Esophagus muscularis mucosa (tissue), 3 donors: ENCODE results near the gene UNC119B.

ENCODE experiments used
- POLR2A ChIP-seq: fragments of 450-650 bp; IDR thresholded peaks from one replicate; pipeline ENCODE4 v1.6.1; 2017; ENCODE audit warnings: antibody characterized with exemption, moderate library complexity, mild to moderate bottlenecking, low read depth
- TF ChIP-seq, protein P1 (sequence below), 3 experiments: fragments of 200-600 bp in 2 of 3; fragments of 450-650 bp in 1 of 3; sonication (generic) in 2 of 3; IDR thresholded peaks; one replicate each; pipeline ENCODE4 v1.5.1; 2017 to 2019; ENCODE audit warnings: antibody characterized with exemption in 3 of 3, mild to moderate bottlenecking in 2 of 3, moderate library complexity in 1 of 3

DNA sequence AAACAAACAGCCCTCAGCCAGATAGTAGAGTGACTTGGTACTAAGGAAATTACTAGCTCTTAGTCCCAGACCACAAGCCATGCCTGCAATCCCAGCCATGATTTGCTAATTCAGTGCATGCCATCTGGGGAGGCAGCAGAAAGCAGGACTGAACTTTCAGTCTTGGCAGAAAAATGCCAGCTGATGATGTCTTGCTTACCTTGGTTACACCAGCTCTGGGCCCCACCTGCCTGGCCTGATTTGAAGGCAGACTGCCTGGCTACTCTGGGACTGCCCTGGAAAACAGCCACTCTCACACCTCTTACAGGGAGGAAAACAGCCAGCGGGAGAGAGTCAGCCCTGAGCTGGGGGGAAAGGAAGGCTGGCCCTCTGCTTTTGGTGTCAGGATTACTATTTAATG is 4.6 kb upstream of the UNC119B start:
- TF ChIP-seq, protein P1, sequence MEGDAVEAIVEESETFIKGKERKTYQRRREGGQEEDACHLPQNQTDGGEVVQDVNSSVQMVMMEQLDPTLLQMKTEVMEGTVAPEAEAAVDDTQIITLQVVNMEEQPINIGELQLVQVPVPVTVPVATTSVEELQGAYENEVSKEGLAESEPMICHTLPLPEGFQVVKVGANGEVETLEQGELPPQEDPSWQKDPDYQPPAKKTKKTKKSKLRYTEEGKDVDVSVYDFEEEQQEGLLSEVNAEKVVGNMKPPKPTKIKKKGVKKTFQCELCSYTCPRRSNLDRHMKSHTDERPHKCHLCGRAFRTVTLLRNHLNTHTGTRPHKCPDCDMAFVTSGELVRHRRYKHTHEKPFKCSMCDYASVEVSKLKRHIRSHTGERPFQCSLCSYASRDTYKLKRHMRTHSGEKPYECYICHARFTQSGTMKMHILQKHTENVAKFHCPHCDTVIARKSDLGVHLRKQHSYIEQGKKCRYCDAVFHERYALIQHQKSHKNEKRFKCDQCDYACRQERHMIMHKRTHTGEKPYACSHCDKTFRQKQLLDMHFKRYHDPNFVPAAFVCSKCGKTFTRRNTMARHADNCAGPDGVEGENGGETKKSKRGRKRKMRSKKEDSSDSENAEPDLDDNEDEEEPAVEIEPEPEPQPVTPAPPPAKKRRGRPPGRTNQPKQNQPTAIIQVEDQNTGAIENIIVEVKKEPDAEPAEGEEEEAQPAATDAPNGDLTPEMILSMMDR (IDR thresholded peaks at IDR 0.05), result no peak
- no peak for TF ChIP-seq POLR2A
